Measurements from ENCODE around the gene SLC4A7.
"Not testable (repeated sequence)": the region's sequence is repeated elsewhere in the genome, so short reads cannot be mapped to it uniquely, and the experiment has no call there.

Gene SLC4A7

GRCh38 chr3:27484015-27484844, at the start of gene SLC4A7:
TSS of gene SLC4A7 (minus strand) at chr3:27484384. CDS start at chr3:27484126, 258 bp downstream.
- no peak for FAIRE-seq

DNA sequence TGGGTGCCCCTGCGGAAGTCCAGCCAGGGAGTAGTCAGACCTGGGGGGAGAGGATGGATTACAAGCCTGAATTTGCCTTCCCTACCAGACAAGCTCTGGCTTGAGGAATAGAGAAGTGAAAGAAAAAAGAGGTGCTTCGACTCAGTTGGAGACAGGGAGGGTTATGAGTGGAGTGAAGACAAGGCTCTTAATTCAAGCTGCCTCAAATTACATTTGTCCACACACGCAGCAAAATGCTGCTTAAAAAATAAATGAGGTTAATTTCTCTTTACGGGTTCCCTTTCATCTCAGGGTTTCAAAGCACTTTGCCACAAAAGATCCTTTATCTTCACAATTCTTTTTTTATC, 49.0 kb upstream of the SLC4A7 start:
- FAIRE-seq = no peak

GRCh38 chr3:27532426-27533260, 48.5 kb upstream of the SLC4A7 start:
- FAIRE-seq = no peak

- FAIRE-seq = not testable (repeated sequence)
Observed at GRCh38 chr3:27531193-27531751, 47.1 kb upstream of the SLC4A7 start.

DNA sequence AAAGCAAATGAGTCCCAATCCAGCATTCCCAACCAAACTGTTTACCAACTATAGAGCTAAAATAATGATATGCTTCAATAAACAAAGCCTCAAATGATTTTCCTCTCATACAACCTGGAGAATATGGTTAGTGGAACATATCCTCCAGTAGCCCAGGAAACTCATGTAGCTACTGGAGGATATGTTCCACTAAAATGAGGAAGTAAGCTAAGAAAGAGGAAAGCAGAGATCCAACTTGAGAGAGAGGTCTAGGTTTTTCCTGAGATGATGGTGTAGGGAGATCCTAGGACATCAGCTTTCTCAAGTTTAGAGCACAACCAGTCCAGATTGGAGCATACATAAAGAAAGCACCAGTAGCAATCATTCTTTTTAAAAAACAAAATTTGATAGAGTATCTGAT, 44.6 kb upstream of the SLC4A7 start:
- no peak for FAIRE-seq

DNA sequence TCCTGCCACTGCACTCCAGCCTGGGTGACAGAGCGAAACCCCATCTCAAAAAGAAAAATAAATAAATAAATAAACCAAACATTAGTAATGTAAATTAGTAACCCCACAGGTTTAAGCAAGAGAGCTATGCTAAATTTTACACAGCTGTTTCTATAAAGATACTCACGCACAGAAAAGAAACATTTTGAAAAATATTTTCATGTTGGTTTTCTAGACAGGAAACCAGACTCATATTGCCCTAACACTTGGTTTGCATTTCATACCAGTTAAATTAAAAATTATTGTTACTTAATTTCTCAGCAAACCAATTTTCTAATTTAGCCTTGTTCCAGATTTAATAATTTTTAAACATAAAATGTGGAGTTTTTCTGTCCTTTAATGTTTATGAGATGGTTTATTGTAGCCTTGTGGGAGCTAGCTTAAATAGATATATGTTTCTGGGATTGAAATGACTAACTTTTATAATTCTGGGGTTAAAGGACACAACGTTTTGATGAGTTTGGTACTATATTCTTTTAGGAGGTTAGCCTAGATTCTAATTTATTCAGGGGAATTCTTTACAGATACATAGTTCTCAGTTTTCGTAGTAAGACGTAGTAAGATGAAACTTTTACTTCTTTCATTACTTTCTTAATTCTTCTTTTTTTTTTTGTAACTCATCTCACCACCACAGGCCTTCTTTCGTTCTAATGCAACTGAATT, 42.6 kb upstream of the SLC4A7 start:
- FAIRE-seq = no peak

- no peak for FAIRE-seq
Observed at GRCh38 chr3:27521872-27522265, 37.7 kb upstream of the SLC4A7 start.

DNA sequence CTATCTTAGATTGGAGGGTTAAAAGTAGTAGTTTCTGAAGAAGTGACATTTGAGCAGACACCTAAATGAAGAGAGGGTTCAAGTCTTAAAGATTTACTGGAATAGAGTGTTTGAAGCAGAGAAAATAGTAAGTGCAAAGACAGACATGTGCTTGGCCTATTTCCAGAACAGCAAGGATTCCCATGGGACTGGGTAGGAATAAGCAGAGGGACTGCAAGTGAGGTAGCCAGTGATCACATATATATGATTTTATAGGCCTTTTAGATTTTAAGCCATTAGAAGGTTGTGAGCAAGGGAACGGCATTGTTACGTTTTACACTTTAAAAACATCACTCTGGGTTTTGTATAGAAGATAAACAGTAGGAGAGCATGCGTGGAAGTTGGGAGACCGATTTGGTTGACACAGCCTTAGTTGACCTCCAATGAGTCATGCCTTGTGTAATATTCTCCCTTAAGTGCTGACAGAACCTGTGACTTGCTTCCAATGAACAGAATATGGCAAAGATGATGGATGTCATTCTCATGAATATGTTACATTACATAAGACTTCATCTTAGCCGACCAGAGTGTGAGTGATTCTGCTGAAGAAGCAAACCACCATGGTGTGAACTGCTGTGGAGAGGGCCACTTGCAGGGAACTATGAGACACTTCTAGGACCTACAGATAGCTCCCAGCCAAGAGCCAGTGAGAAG, 37.1 kb upstream of the SLC4A7 start:
- no peak for FAIRE-seq

DNA sequence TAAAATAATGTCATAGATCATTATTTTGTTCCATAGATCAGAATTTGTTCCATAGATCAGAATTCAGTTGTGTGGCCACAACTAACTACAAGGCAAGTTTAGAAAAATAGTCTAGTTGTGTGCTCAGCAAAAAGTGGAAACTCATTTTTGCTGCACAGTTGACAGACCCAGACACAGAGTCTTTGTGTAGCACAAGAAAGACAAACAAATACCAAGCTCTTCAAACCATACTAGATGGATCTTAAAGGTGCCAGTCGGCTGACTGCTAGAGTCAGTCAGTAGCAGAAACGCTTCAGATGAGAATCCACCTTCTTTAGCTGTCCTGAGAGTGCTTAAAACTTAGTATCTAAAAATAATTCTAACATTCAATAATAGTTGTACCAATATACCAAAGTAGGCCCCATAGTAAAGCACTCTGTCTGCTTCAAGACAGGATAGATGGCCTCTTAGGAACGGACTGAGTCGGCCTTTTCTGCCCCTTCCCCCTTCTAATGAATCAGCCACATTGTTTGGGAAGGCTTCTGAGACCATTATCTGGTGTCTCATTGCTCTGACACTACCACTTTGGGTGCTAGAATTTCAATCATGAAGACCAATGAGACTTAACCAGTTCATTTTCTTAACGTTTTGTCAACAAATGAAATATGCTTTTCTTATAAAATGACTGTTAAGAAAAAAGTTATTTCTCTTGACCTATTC, 27.7 kb upstream of the SLC4A7 start:
- FAIRE-seq = no peak

- FAIRE-seq = no peak
Observed at GRCh38 chr3:27509376-27509775, 25.2 kb upstream of the SLC4A7 start.

- FAIRE-seq = no peak
Observed at GRCh38 chr3:27508424-27508823, 24.2 kb upstream of the SLC4A7 start.

- FAIRE-seq = no peak
Observed at GRCh38 chr3:27507515-27508266, 23.5 kb upstream of the SLC4A7 start.

DNA sequence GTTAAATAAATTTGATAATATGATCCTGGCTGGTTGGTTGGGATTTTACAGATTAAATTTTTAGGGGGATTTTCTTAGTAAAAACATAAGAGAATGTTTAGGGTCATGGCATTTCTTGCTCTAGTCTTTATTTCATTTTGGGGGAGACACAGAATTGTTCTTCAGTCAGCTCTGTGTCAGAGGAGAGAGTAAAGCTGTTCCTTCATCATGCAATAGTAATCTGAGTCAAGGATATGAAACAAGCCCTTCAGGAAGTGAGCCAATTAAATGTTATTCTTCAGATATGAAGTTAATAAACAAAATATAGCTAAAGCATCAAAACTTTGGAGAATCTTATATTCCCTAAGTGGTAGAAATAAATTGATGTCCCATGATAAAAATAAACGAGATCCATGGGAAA, 22.9 kb upstream of the SLC4A7 start:
- FAIRE-seq = no peak

- no peak for FAIRE-seq
Observed at GRCh38 chr3:27504749-27505148, 20.6 kb upstream of the SLC4A7 start.

GRCh38 chr3:27503526-27503925, 19.3 kb upstream of the SLC4A7 start:
- FAIRE-seq = no peak

- no peak for FAIRE-seq
Observed at GRCh38 chr3:27501759-27502158, 17.6 kb upstream of the SLC4A7 start.

- FAIRE-seq = no peak
Observed at GRCh38 chr3:27500986-27501385, 16.8 kb upstream of the SLC4A7 start.

DNA sequence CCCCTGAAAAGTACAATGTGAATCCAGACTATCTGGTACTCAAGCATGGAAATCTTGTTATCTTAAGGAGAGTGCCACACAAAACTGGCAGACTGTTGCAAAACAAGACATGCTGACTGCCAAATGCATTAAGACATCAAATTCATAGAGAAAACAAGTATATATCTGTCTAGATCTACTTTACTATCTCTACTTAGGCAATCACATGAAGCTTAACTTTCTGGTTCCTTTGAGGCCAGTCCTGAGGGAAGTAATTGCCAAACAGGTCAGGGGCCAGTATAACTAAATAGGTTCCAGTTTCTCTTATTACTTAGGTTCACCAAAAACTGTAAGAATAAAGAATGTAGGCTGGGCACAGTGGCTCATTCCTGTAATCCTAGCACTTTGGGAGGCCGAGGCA, 15.9 kb upstream of the SLC4A7 start:
- no peak for FAIRE-seq

DNA sequence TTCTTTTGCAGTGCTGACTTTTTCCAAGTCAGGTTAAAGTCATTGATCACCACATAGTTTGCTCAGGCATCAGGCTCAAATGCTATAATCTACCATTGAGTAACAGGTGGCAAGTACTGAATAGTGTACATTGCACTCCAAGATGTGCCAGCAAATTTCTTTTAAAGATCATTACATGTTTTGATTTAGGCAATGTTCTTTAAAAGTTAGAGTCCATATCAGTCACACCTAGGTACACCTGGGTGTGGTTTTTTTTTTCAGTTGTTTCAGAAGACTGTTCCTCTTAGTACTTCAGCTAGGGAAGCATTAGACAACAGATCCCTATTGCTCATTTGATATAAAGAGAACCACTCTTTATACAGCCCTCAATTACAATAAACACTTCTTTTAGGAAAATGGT, 10.6 kb upstream of the SLC4A7 start:
- FAIRE-seq = no peak

DNA sequence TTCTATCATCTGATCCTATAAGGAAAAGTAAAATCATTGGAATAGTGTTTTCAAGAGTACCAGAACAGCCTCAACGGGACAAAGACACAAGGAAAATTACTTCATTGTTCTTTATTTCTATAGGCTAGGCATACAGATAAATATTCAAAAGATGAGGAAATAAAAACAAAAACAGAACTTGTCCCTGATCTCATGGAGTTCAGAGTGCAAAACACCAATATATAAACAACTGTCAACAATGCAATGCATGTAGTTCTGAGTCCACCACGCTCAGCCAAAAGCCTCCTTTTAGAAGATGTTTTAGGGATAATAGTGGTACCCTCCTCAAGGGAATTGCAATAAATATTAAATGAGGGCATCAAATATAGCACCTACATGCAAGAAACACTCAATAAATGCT, 4.6 kb upstream of the SLC4A7 start:
- FAIRE-seq = no peak

DNA sequence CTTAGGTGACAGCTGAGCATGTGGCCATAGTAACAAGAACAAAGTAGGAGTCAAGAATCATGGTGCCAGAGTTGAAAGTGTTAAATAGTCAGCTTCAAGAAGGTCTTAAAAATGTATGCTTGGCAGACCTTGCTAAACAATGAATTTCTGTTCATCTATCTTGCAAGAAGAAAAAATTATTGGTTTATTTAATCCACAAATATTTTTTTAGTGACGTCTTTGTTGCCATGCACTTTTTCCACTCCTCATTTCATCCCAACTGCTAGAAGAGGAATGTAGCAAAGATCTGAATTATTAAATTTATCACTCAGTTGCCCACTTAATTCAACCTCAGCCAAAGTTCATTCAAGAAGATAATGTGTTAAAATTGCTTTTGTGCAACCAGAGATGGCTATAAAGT, 3.2 kb upstream of the SLC4A7 start:
- FAIRE-seq = no peak
